Measurements from ENCODE around the gene ABCB9.
"Not testable (repeated sequence)": the region's sequence is repeated elsewhere in the genome, so short reads cannot be mapped to it uniquely, and the experiment has no call there.

ABCB9 gene

DNA sequence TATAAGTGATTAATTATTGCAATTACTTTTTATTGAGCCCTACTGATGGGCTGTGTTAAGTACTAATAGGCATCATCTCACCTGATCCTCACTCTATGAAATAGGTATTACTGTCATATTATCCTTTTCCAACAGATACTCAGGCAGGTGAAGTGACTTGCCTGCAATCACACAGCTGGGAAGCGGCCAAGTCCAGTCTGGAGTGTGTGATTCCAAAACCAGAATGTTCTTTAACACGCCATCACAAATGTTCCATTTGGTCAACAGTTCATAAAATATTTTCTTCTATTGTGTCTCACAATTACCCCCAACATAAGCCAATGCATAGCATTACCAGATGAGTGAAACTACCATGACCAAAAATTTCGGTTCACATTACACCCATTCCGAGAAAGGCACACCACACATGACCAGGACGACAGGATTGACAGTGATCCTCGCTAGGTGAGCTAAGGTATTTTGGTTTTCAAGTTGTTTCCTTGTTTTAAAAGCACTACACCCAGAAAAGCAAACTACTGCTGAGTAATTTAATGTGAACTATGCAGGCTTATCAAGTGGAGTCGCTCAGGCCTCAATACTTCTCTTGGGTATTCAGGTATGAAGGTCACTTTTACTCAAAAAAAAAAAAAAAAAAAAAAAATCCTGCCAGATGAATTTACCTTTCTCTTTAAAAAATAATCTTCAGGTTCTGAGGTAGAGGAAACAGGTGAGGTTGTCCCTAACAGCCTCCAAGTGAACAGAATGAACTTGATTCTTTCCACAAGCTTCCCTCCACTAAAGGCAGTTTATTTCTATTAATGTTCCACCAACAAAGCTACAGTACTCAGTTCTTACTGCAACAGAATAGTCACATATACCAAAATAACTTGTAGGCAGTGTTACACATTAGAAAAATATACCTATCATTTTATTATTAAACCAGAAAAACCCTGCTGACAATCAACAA, 72.8 kb downstream of the ABCB9 start:
- DNase-seq, result no peak

DNA sequence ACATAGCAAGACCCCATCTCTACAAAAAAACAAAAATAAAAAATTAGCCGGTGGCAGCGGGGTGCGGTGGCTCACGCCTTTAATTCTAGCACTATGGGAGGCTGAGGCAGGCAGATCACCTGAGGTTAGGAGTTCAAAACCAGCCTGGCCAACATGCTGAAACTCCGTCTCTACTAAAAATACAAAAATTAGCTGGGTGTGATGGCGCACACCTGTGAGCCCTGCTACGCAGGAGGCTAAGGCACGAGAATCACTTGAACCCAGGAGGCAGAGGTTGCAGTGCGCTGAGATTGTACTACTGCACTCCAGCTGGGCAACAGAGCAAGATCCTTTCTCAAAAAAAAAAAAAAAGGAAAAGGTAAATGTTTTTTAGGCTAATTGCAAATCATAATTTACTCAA, 73.5 kb downstream of the ABCB9 start:
- not testable (repeated sequence) for DNase-seq

DNA sequence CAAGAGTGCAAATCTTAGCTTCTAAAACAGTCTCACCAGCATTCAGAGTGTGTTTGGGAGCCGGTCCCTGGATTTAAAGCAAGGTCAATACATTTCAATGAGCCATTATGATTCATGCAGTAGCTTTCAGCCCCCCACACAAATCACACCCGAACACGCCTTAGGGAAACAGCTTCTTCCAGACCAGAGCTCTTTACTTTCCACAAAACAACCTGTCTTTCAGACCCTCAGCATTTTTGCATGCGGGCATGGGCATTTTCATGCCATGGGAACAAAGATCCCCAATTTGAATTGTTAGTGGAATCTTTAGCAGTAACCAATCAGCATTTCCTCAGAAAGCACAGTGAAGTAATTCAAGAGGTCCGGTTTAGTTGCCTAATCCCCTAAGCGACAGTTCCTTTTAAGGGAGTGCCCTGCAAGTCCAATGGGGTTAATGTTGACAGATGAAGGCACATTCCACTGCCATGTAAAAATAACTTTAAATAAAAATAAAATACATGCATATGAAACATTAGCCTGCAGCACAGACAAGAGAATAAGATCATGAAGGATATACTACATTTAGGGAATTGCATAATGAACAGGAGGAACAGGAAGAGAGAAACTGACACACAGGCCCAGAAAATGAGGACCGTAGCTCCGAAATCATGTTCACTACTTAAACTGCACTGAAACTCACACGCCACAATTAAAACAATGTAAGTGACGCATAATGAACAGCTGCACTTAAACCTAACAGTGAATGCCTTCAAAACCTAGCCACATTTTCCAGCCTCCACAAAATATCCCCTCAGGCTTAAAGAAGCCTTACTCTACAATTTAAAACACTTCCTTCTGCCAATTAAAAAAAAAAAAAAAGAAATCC, 74.4 kb downstream of the ABCB9 start:
- no peak for DNase-seq

DNA sequence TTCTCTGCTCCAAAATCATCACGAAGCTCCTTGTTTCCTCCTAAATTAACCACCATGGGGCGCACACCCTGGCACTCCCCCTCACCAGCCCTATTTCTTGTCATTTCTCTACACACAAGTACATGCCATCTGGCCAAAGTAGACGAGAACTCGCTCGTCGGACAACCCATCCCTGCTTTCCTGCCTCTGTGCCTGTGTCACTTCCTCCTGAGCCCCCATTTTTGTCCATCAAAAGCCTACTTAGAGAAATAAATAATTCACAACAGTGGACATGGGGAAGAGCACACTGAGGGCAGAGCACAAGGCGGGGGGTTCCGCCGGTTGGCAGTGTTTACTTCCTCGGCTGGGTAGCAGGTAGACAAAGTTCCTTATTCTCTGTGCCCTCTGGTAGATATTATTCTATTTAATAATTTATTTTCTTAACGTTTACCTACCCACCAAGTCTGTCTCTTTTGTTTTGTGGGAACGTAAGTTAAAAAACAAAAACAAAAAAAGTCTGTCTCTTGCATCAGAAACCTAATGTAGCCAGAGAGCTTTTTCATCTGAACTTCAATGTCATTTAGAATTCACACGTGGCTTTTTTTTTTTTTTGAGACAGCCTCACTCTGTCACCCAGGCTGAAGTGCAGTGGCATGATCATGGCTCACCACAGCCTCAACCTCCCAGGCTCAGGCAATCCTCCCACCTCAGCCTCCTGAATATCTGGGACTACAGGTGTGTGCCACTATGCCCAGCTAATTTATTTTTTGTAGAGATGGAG, 76.3 kb downstream of the ABCB9 start:
- DNase-seq, result peak in 1 of 2 donors; percentile 52

DNA sequence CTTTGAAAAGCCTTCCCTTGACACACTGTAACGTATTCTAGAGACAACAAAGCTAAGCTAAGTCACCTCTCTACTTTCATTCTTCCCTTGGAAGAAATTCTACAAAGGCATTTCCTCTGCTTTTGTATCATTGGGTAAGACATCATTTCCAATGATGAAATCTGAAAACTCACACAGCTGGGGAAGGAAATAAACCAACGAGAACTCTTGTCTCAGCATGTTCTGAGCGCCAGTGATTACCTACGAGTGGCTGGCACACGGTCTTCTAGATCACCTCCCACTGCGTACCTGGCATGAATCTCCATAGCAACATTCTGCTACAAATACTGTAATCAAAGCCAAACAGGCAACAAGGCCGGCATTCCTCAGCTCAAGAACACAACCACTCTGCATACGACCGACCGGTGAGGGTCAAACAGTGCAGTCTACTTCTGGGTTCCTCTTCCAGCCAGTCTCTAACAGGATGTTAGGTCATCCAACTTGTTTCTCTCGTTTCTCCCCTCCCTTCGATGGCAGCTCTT, 78.0 kb downstream of the ABCB9 start:
- peak; percentile 48 to 73 for DNase-seq

DNA sequence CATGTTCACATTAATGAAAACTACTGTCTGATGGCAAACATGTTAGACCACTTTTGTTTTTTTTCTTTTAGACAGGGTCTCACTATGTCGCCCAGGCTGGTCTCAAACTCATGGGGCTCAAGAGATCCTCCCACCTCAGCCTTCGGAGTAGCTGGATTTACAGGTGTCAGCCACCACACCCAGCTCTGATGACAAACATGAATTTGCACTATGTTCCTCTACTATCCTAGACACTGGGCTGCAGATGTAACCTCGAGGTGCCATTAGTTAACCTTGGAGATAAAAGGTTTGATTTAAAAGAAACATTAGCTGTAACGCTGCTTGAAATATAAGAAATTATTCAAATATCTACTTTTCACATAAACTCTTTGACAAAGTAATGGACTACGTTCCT, 78.4 kb downstream of the ABCB9 start:
- no peak for DNase-seq

DNA sequence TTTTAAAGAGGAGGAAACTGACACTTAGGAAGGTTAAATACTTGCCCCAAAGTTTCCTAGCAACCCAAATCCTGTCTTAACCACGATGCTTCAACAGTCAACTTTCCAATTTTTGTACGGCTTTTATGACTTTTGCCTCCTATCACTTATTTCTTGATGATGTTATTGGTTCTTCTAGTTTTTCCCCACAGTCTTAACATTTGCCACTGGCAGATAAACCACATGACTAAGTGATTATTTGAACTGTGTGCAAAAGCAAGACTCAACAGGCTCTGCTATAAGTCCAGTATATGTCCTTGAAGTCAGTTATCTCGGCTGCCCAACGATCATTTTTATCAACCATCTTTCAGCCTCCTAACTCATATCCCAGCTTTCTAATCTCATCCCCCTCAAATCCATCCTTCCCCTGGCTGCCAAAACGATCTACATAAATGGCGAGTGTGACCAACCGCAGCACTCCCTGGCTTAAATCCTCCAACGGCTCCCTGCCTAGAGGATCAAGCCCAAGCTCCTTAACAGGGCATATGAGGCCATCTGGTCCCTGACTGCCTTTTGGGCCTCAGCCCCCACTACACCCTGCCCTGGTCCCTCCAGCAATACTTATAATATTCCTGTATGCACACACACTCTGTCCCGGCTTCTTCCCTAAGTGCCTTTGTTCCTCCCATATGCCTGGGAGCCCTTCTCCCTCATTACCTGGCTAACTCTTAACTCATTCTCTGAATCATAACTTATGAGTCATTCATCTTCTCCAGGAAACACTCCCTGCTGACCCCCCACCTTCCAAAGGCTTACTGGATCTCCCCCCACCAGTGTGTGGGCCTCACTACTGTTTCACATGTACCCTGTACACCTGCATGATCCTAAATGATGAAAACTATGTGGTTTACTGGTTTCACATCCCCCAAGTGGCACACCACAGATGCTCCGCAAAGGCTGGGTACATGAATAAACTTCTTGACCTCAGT, 79.1 kb downstream of the ABCB9 start:
- no peak for DNase-seq

GRCh38 chr12:122886161-122886560, 80.1 kb downstream of the ABCB9 start:
- DNase-seq, result no peak

DNA sequence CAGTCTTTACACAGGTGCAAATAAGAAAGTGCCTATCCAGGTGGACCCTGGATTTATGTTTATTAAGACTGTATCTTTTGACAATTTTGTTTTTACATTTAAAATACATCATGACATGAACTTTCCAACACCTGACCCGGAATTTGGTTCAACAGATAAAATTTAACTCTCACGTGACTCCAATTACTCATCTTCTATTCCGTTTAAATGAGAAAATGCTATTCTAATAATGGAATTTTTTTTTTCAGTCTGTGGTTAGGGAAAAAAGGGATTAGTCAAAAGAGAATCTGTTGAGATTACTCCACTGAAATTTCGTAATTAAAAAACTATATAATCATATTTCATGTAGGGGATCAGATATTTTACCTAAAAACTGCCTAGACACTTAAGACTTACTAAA, 81.4 kb downstream of the ABCB9 start:
- DNase-seq, result no peak

GRCh38 chr12:122884091-122884826, 82.0 kb downstream of the ABCB9 start:
- no peak for DNase-seq

DNA sequence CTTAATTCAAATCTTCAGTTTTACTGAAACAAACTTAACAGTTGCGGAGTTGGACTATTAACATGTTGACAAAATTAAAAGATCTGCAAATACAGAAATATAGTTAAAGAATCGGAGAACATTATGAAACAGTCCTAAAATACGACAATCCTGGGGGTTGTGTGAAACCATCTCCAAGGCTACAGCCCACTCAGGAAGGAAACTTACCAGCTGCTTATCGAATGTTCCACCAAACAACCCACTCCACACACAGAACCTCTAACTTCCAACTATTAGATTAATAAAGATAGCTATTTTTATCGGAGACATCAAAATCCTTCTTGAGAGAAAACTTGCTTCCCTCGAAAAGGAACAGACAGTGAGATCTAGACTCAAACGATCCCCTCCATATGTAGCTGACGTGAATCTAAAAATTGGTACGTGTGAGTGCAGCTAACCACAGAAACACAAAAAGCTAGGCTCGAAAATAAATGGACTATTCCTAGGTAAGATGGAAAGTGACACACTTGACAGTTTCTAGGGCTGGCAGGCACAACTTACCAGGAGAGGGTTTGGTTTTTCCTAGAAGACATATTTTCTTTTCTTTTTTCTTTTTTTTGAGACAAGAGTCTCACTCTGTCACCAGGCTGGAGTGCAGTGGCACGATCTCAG, 83.2 kb downstream of the ABCB9 start:
- DNase-seq, result peak in 1 of 2 donors; percentile 55

- no peak for DNase-seq
These were observed 85.6 kb downstream of the ABCB9 start for GRCh38 chr12:122880668-122881067.

DNA sequence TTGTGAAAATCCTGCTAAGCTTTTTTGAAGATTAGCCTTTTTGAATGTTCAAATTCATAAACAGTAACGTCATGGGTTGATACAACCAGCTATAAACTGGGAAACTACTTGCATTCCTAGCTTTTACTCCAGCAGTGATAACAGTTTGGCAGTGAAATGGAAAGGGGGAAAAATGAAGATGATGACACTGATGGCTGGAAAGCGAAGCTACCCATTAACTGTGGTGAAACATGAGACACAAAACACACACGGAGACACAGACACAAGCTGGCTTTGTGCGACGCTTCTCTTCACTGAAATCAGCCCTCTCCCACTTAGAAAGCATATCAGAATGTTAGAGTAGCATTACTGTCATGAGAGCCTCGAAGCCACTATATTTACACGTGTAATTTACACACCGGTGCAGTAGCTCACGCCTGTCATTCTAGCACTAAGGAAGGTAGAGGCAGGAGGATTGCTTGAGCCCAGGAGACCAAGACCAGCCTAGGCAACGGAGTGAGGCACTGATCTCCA, 86.1 kb downstream of the ABCB9 start:
- DNase-seq, result no peak
